CD14-positive monocyte (primary cell): ENCODE measurements around the gene CAP2. TPM values are rescaled to one million over a fixed set of nuclear protein-coding genes. Genes with fewer than 3 reads are reported as not detected.

ENCODE experiments used
- DNase-seq, 3 donors: peaks; one replicate each; pipeline ENCODE4 v3.0.0-alpha.2; 2011 to 2022
- H2AFZ ChIP-seq: 2 replicates; pipeline ENCODE4 v1.6.0; 2012; ENCODE audit warnings: mild to moderate bottlenecking, low read depth, low read length, inconsistent platforms; ENCODE audit not compliant: insufficient read depth, poor library complexity, severe bottlenecking
- H3K27ac ChIP-seq, 2 donors: 1 replicate in 1 of 2; 2 replicates in 1 of 2; pipeline ENCODE4 v1.5.1; 2012 to 2013; ENCODE audit warnings: low read length in 2 of 2, control low read depth in 1 of 2, inconsistent platforms in 1 of 2, low read depth in 1 of 2, mild to moderate bottlenecking in 1 of 2
- H3K27me3 ChIP-seq, 2 donors: one replicate each; pipeline versions ENCODE4 v1.6.0 to v1.6.1; 2011 to 2013; ENCODE audit warnings: low read length in 2 of 2; ENCODE audit not compliant: control insufficient read depth in 2 of 2, insufficient read depth in 2 of 2
- H3K36me3 ChIP-seq, 2 donors: replicated peaks in 1 of 2; 1 replicate in 1 of 2; 2 replicates in 1 of 2; pipeline versions ENCODE4 v1.5.1 to v1.6.1; 2012 to 2013; ENCODE audit warnings: low read length in 2 of 2, control low read depth in 1 of 2, inconsistent platforms in 1 of 2, mild to moderate bottlenecking in 1 of 2; ENCODE audit not compliant: insufficient read depth in 2 of 2, control insufficient read depth in 1 of 2
- H3K4me1 ChIP-seq, 2 donors: 1 replicate in 1 of 2; 2 replicates in 1 of 2; pipeline versions ENCODE4 v1.5.1 to v1.6.1; 2012 to 2013; ENCODE audit warnings: low read length in 2 of 2, control low read depth in 1 of 2, inconsistent platforms in 1 of 2, mild to moderate bottlenecking in 1 of 2, moderate library complexity in 1 of 2; ENCODE audit not compliant: insufficient read depth in 2 of 2, control insufficient read depth in 1 of 2
- H3K4me2 ChIP-seq: replicated peaks from 2 replicates; pipeline ENCODE3; 2012; ENCODE audit warnings: low read length, moderate library complexity, mild to moderate bottlenecking; ENCODE audit not compliant: poor library complexity, severe bottlenecking; ENCODE audit errors: extremely low read depth
- H3K4me3 ChIP-seq, 3 experiments: fragments of 200-600 bp in 1 of 3; sonication (generic) in 1 of 3; replicated peaks in 1 of 3; 1 replicate in 2 of 3; 2 replicates in 1 of 3; pipeline ENCODE4 v1.5.1; 2011 to 2013; ENCODE audit warnings: low read length in 3 of 3, mild to moderate bottlenecking in 3 of 3, control low read depth in 2 of 3, low read depth in 2 of 3, inconsistent platforms in 1 of 3, moderate library complexity in 1 of 3
- H3K79me2 ChIP-seq: 2 replicates; pipeline ENCODE4 v1.6.0; 2012; ENCODE audit warnings: mild to moderate bottlenecking, control low read depth, inconsistent platforms, low read length, moderate library complexity; ENCODE audit not compliant: insufficient read depth
- H3K9ac ChIP-seq: 2 replicates; pipeline ENCODE4 v1.6.0; 2017; ENCODE audit warnings: low read length, mild to moderate bottlenecking; ENCODE audit not compliant: insufficient read depth, poor library complexity, severe bottlenecking
- H3K9me3 ChIP-seq, 2 donors: replicated peaks in 1 of 2; 1 replicate in 1 of 2; 2 replicates in 1 of 2; pipeline versions ENCODE4 v1.5.1 to v1.6.1; 2012 to 2013; ENCODE audit warnings: low read length in 2 of 2, control low read depth in 1 of 2; ENCODE audit not compliant: control insufficient read depth in 1 of 2, insufficient read depth in 1 of 2
- H4K20me1 ChIP-seq: 2 replicates; pipeline ENCODE4 v1.6.0; 2012; ENCODE audit warnings: mild to moderate bottlenecking, low read length, control low read depth, moderate library complexity; ENCODE audit not compliant: insufficient read depth
- H3K27ac Mint-ChIP-seq, 7 donors: one replicate each; pipeline ENCODE4 v1.8.0; 2020; ENCODE audit warnings: mild to moderate bottlenecking in 7 of 7, mixed read lengths in 7 of 7, moderate library complexity in 6 of 7, inconsistent platforms in 2 of 7
- H3K27me3 Mint-ChIP-seq, 3 donors: one replicate each; pipeline ENCODE4 v1.8.0; 2021 to 2022; ENCODE audit warnings: low read depth in 3 of 3, mild to moderate bottlenecking in 3 of 3, mixed read lengths in 3 of 3, moderate library complexity in 3 of 3, inconsistent platforms in 1 of 3
- H3K36me3 Mint-ChIP-seq, 2 donors: one replicate each; pipeline ENCODE4 v1.8.0; 2020; ENCODE audit warnings: mixed read lengths in 2 of 2, inconsistent platforms in 1 of 2, mild to moderate bottlenecking in 1 of 2
- H3K4me1 Mint-ChIP-seq: one replicate; pipeline ENCODE4 v1.8.0; 2020; ENCODE audit warnings: mild to moderate bottlenecking, mixed read lengths
- H3K4me3 Mint-ChIP-seq, 2 donors: one replicate each; pipeline ENCODE4 v1.8.0; 2020; ENCODE audit warnings: mild to moderate bottlenecking in 2 of 2, mixed read lengths in 2 of 2, moderate library complexity in 1 of 2
- H3K9me3 Mint-ChIP-seq, 7 donors: one replicate each; pipeline ENCODE4 v1.8.0; 2020 to 2022; ENCODE audit warnings: mixed read lengths in 7 of 7, mild to moderate bottlenecking in 6 of 7, moderate library complexity in 6 of 7, inconsistent platforms in 2 of 7
- WGBS: methylation state at CpG from one replicate; pipeline ENCODE4 v1.1.5; 2013; ENCODE audit warnings: missing lambda C conversion rate; ENCODE audit not compliant: insufficient coverage; 5-methylcytosine and 5-hydroxymethylcytosine counted together
- intact Hi-C, 2 donors: fragments of 100-400 bp; cut with micrococcal nuclease; formaldehyde crosslinking; loops; one replicate each; pipeline versions ENCODE4 v1.15.0 to v1.15.1; 2023
- polyA plus RNA-seq, 3 donors: library from polyadenylated mRNA; depleted of rRNA in 1 of 3; unstranded in 2 of 3; stranded (reverse) in 1 of 3; fragments of 300-500 nt in 2 of 3; fragments of >200 nt in 1 of 3; fragmentation: Illumina TruSeq in 2 of 3; gene quantifications; 1 replicate in 2 of 3; 2 replicates in 1 of 3; pipeline ENCODE4 v1.2.3, GENCODE V29; 2012 to 2021
- TF ChIP-seq, protein P1 (sequence below): fragments of 200-600 bp; IDR thresholded peaks from one replicate; pipeline ENCODE4 v1.8.0; 2022; ENCODE audit warnings: antibody characterized with exemption, mild to moderate bottlenecking

Gene CAP2
- polyA plus RNA-seq, 3 donors: not detected

GRCh38 chr6:17419189-17419575, 25.8 kb downstream of the CAP2 start:
- DNase-seq: no peak
- Mint-ChIP-seq H3K36me3 (no peaks in the 10 kb centered on the region), H3K4me3 (no peak overlapping the region), H3K4me1 (no peaks in the 10 kb centered on the region), H3K27ac (no peak overlapping the region), H3K9me3 (peaks cover 0 to 3% (median 0%) of the 10 kb centered on the region in 7 donors), H3K27me3 (peaks cover 3 to 6% (median 5%) of the 10 kb centered on the region in 3 donors)
- 57% methylated on average over 1 of the region's 3 CpGs for WGBS
- H3K4me2 ChIP-seq: no peak overlapping the region
- H2AFZ ChIP-seq: no peak overlapping the region
- no peaks in the 10 kb centered on the region for H3K27me3 ChIP-seq
- no peak overlapping the region for H3K4me3 ChIP-seq
- H4K20me1 ChIP-seq: no peaks in the 10 kb centered on the region
- no peaks in the 10 kb centered on the region for H3K4me1 ChIP-seq
- TF ChIP-seq, protein P1, sequence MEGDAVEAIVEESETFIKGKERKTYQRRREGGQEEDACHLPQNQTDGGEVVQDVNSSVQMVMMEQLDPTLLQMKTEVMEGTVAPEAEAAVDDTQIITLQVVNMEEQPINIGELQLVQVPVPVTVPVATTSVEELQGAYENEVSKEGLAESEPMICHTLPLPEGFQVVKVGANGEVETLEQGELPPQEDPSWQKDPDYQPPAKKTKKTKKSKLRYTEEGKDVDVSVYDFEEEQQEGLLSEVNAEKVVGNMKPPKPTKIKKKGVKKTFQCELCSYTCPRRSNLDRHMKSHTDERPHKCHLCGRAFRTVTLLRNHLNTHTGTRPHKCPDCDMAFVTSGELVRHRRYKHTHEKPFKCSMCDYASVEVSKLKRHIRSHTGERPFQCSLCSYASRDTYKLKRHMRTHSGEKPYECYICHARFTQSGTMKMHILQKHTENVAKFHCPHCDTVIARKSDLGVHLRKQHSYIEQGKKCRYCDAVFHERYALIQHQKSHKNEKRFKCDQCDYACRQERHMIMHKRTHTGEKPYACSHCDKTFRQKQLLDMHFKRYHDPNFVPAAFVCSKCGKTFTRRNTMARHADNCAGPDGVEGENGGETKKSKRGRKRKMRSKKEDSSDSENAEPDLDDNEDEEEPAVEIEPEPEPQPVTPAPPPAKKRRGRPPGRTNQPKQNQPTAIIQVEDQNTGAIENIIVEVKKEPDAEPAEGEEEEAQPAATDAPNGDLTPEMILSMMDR: no peak
- no peaks in the 10 kb centered on the region for H3K36me3 ChIP-seq
- H3K79me2 ChIP-seq: no peaks in the 10 kb centered on the region
- intact Hi-C loops: no loop called here
- no peak overlapping the region for H3K9ac ChIP-seq
- H3K9me3 ChIP-seq: no peaks in the 10 kb centered on the region
- no peak overlapping the region for H3K27ac ChIP-seq

DNA sequence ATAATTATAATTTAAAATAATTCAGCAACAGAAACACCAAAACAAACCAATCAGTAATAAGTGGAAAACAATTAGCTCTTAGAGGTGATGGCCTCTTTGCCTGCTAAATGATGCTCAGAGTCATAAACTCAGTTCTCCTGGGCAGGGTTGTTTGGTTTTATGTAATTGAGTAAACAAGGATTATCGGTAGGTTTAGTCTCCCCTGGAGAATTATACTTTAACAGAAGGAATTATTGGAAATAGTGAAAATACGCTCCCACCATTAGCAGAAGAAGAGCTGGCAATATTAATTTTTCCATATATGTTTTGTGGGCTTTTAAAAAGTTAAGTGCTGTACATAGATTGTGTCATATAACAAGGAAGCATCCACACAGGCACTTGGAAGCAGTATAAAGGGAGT, 27.0 kb downstream of the CAP2 start:
- Histone ChIP-seq H2AFZ (no peak overlapping the region), H3K4me2 (no peak overlapping the region), H3K27me3 (no peaks in the 10 kb centered on the region), H4K20me1 (no peaks in the 10 kb centered on the region), H3K79me2 (no peaks in the 10 kb centered on the region), H3K4me1 (no peaks in the 10 kb centered on the region), H3K9me3 (no peaks in the 10 kb centered on the region), H3K4me3 (no peak overlapping the region), H3K9ac (no peak overlapping the region), H3K36me3 (no peaks in the 10 kb centered on the region), H3K27ac (no peak overlapping the region)
- Mint-ChIP-seq H3K36me3 (no peaks in the 10 kb centered on the region), H3K4me3 (no peak overlapping the region), H3K27me3 (peaks cover 3 to 6% (median 5%) of the 10 kb centered on the region in 3 donors), H3K4me1 (no peaks in the 10 kb centered on the region), H3K9me3 (peaks cover 0 to 3% (median 0%) of the 10 kb centered on the region in 7 donors), H3K27ac (no peak overlapping the region)
- TF ChIP-seq, protein P1: no peak
- intact Hi-C loops: no loop called here
- WGBS: no CpG with 5 or more reads among the region's 2 CpGs
- no peak for DNase-seq
